ENCODE data around the gene LRP6.
A peak's percentile ranks its signal among the peaks of the same experiment; 100 is the strongest.
"Not testable (repeated sequence)": the region's sequence is repeated elsewhere in the genome, so short reads cannot be mapped to it uniquely, and the experiment has no call there.

LRP6 gene

DNA sequence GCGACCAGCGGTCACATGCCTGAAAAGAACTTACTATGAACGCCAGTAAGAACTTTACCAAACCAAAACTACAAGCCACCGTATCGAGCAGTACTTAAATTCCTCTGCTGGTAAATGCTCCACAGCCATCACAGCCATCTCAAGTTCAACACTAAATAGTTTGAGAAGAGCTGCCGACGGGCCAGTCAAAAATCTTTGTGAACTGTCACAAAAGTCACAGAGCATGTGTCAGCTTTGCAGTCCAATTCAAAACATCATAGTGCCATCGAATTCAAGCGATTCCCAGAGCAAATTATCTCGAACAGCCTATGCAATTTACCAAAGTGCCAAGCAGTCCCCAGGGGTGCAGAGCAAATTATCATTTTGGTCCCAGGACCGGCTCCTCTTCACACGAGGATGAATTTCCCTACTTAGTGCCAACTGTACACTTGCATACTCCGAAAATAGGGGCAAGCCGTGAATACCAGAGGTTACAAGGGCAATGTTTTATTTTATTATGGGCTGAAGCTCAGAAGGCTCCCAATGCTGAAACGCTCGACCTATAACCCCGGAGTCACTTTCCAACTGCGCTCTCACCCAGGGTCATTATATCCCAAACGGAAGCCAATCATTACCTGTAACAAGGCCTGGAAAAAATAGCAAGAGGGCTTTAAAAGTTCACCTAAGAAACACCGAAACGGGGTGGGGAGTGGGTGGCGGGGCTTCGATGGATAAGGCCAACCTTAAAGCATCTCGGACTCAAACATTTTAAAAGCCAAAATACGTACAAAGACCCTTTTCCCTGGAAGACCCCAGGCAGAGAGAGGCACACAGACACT is 1.1 kb downstream of the LRP6 start:
- peak in 1 of 2 experiments; percentile 53 for DNase-seq

GRCh38 chr12:12265035-12265434 is 1.8 kb downstream of the LRP6 start:
- no peak for DNase-seq

GRCh38 chr12:12263909-12264308 is 2.9 kb downstream of the LRP6 start:
- no peak for DNase-seq

- not testable (repeated sequence) for DNase-seq
These were observed 10.5 kb downstream of the LRP6 start for GRCh38 chr12:12256291-12256757.

DNA sequence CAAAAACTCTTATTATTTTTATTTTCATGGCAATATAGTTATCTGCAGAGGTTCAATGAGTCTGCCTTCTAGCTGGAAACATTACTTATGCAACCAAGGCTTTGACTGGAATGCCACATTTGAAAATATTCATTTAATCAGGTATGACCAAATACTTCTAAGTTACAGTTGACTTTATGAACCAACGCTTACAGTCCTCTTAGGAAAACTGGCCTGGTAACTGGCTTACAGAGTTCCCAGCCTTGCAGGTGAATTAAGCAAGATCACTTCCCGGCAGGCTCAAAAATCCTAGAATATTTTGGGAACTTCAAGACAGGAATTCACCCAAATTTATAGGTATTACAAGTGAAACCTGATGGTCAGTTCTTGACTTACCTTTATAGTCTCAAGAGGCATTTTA is 12.3 kb downstream of the LRP6 start:
- DNase-seq, result no peak

DNA sequence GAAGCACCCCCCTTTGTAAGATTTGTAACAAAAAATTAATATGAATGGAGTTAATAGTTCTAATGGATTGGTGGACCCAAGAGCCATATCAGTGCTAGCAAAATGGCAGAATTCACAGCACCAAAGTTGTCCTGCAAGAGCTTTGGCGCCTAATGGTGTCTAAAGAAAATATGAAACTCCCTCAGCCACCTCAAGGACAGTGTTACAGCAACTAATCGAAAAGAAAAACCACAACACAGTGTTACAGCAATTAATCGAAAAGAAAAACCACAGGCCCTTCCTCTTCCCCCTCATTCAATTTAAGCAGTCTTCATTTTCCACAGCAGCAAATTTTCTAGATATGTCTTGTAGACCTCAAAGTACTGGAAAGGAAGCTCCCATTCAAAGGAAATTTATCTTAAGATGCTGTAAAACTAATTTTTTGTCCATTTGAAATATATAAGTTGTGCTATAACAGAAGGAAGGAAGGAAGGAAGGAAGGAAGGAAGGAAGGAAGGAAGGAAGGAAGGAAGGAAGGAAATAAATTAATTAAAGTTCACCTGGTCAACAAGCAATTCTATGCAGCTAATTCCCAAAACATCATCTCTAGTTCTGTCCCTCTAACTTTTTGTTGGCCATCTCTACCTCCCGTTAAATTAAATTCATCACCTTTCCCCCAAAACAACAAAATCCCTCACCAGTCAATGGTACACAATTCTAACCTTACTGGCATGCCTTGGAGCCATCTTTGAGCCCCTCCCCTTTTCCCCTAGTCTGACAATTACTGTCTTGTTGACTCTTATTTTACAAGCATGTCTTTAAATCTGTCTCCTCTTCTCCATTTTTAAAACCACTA is 17.4 kb downstream of the LRP6 start:
- no peak for DNase-seq

GRCh38 chr12:12247584-12247983 is 19.3 kb downstream of the LRP6 start:
- no peak for DNase-seq

DNA sequence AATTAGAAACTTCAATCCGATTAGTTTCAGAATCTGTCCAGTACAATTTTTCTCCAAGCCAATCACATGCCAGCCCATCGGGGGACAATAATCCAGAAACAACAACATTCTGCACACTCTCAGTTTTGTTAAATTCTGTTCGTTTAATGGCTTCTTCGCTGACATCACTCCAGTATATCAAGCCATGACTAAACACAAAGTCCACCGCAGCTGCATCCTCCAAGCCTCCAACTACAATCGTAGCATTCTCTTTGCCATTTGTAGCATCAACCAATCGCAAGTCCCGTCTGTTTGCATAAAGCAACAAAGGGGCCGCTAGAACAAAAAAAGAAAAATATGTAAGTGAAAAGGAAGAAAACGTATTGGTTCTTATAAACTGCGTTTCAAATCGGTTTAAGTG is 22.5 kb downstream of the LRP6 start:
- no peak for DNase-seq

GRCh38 chr12:12240662-12241340 is 26.0 kb downstream of the LRP6 start:
- DNase-seq, result peak in 1 of 2 experiments; percentile 23

GRCh38 chr12:12239127-12239526 is 27.7 kb downstream of the LRP6 start:
- no peak for DNase-seq

DNA sequence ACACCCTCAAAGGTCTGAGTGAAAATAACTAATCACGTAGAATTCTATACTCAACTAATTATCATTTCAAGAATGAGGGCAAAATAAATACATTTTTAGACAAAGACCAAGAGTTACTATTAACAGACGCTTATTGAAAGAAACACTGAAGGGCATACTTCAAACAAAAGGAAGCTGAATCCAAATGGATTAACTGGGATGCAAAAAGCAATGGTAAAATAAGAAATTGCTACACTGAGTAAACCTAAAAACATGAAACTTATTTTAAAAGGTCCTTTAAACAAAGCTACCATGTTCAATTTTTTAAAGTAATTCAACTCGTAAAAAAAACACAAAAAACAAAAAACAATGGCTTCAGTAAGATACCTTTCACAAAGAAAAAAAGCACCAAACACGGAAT is 28.2 kb downstream of the LRP6 start:
- no peak for DNase-seq

GRCh38 chr12:12236896-12237295 is 29.9 kb downstream of the LRP6 start:
- DNase-seq, result no peak

- peak in 1 of 2 experiments; percentile 19 for DNase-seq
These were observed 36.6 kb downstream of the LRP6 start for GRCh38 chr12:12230275-12230674.

DNA sequence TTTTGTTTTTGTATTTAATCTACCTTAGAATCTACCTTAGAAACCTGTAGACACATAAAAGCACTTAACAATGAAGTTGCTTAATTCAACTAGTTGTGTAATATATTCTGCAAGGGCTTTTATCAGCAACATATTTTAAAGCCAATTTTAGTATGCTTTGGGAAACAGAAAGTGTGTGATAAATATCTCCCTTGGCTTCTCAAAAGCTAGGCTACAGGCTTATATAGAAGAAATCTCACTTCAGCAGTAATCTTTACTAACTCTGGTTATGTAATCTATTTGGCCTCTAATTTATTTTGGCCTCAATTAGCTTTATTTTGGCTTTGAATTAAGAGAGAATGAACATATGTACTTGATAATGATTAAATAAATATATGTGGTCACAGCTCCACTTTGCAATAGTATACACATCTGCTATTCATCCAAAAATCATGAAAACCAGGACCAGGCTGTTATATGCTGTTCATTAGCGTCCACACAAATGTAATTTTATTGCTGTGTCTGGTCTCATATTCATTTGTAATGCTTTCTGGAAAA is 37.2 kb downstream of the LRP6 start:
- no peak for DNase-seq

DNA sequence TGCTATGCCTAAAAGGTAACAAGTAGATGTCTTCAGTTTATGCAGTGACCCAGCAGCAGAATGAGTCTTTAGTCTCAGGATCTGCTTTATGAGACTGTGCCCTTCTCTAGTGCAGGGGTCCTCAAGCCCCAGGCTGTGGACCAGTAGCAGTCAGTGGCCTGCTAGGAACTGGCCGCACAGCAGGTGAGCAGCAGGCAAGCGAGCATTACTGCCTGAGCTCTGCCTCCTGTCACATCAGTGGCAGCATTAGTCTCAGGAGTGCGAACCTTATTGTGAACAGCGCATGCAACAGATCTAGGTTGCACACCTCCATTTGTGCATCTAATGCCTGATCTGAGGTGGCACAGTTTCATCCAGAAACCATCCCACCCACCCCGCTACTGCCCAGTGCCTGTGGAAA is 38.4 kb downstream of the LRP6 start:
- no peak for DNase-seq

- DNase-seq, result no peak
These were observed 40.7 kb downstream of the LRP6 start for GRCh38 chr12:12226187-12226586.

DNA sequence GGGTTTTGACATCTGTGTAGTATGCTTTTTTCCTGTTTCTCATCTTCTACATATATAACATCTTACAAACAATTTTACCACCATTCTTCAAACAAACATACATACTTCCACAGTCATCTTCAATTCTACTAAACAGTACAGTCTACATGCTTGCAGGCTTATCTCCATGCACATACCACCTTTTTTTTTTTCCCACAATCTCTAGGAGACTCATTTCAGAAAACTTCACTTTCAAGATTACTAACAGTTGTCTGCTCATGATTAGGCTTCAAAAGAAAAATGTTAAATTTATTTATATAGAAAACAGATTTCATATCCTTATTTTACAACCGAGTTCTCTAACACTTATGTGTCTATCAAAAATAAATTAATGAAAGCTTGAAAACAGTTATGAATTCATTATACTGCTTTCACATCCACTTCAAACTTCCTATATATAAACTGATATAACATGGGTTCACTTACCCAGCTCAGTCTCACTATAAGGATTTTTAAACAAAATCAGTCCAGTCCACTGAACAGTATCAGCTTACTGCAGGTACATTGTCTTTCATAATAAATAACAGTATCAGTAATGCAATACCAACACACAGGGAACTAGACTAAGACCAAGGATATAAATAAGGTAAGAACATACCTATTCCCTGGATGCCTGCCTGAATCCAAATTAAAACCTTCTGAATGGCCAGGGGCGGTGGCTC is 42.5 kb downstream of the LRP6 start:
- no peak for DNase-seq

DNA sequence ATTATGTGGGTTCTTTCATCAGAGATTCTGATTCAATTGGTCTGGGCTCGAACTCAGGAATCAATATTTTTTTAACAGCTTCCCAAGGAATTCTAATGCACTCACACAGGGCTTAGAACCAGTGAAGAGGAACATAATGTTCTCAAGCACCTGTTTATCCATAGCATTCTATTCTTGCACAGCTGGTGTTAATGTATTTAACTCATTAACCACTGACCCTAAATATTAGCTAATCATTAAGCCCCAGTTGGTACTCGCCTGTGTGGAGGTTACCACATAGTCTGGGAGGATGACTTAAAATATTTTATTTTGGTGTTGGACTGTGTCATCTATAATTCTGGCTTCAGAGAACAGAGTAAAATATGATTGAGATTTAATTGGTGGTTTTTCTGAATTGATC is 45.3 kb downstream of the LRP6 start:
- peak in 1 of 2 experiments; percentile 9 for DNase-seq

- DNase-seq, result no peak
These were observed 47.2 kb downstream of the LRP6 start for GRCh38 chr12:12219664-12220063.

- DNase-seq, result no peak
These were observed 49.9 kb downstream of the LRP6 start for GRCh38 chr12:12217018-12217359.

DNA sequence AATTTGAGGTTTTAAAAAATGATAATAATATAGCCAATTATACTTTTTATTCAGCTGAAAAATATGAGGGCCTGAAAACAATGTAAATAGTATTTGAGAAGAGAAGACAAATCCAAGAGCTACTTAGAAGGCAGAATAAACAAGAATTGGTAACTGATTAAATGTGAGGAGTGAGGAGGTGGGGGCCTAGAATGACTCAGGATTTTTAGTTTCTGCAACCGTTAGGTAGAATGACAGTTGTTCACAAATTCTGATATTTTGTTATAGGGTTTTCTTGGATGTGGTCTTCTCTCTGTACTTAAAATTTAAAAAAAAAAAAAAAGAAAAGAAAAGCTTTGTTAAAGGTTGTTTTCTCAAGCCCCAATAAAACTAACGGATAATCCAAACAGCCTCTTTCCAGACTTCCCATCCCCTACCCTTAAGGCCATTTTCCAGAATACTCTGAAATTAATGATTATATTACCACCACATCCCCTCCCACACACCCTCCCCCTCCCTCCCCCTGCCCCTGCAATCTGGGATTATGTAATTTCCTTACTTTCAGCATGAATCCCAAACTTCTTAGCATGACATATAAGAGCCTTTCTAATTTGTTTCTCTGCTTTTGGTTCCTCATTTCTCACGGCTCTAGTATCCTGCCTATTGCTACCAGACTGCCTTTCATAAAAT is 50.4 kb downstream of the LRP6 start:
- DNase-seq, result no peak

DNA sequence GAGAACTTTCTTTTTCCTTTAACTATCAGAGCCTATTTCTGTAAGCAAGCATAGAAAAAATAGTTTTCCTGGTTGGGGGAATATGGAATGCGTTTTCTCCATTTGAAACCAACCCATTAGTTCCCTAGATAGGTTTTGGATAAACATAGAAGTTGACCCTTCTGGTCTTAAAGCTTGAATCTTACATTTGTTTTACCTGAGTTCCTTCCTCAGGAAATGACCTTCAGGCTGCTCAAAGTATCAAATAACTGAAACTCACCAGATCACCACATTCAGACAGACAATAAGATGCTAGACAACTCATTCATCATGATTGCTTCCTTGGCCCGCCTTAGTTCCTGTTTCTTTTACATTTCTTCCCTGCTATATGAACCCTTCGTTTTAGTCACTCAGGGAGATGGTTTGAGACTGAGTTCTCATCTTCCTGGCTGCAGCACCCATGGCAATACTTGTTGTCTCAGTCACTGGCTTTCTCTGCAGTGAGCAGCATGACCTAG is 52.2 kb downstream of the LRP6 start:
- no peak for DNase-seq
